B cell (primary cell): Measurements from ENCODE around the gene NPS.

Source experiments
- CTCF ChIP-seq: fragments of 200-600 bp; IDR thresholded peaks from one replicate; pipeline ENCODE4 v1.8.0; 2022; ENCODE audit warnings: antibody characterized with exemption, mild to moderate bottlenecking
- EZH2 ChIP-seq: IDR thresholded peaks from 2 replicates; pipeline ENCODE4 v1.6.1; 2012; ENCODE audit warnings: borderline replicate concordance, low read depth, mild to moderate bottlenecking, moderate library complexity, low read length; ENCODE audit not compliant: insufficient read depth, poor library complexity, severe bottlenecking

- TF ChIP-seq CTCF (no peak), EZH2 (no peak)
These were observed 15.0 kb upstream of the NPS start for GRCh38 chr10:127534074-127534473.
